ENCODE results near the gene LRRK1.

DNA sequence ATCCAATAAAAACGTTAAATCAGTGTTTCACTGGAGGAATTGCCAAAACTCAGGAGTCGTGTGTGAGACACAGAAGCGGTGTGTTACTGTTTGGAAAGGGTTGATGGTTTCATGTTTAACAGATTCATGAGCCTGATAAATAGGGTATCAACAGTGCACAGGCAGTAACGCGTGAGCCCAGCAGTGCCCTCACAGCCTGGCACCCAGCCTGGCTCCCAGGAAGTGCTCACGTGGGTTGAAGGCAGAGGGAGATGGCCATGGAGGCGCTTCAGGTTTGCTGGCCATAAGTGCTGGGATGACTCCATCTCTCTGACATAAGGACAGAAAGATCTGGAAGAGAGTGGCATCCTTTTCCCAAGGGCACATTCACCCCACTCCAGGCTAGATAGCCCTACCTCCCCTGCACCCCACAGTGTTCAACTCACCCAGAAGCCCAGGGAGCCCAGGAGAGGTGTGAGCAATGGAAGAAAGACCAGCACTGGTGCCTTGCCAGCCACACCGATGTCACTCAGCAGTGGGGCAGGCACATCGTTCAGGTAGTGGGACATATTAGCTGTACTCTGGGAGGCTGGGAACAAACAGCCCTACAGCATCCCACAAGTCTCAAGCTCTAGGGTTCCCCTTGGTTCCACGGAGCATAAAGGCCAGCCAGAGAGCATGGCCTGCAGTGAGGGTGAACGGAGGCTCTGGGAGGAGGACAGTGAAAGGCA is 164.3 kb downstream of the LRRK1 start:
- TF ChIP-seq, protein P1, sequence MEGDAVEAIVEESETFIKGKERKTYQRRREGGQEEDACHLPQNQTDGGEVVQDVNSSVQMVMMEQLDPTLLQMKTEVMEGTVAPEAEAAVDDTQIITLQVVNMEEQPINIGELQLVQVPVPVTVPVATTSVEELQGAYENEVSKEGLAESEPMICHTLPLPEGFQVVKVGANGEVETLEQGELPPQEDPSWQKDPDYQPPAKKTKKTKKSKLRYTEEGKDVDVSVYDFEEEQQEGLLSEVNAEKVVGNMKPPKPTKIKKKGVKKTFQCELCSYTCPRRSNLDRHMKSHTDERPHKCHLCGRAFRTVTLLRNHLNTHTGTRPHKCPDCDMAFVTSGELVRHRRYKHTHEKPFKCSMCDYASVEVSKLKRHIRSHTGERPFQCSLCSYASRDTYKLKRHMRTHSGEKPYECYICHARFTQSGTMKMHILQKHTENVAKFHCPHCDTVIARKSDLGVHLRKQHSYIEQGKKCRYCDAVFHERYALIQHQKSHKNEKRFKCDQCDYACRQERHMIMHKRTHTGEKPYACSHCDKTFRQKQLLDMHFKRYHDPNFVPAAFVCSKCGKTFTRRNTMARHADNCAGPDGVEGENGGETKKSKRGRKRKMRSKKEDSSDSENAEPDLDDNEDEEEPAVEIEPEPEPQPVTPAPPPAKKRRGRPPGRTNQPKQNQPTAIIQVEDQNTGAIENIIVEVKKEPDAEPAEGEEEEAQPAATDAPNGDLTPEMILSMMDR (IDR thresholded peaks at IDR 0.05), result no peak
- no peak for TF ChIP-seq POLR2A (IDR thresholded peaks at IDR 0.05)
- TF ChIP-seq POLR2AphosphoS5 (IDR thresholded peaks at IDR 0.05), result no peak

Data from stomach (tissue), 4 donors.